ENCODE measurements around the gene SPG21.

GRCh38 chr15:64931381-64931780 lies 58.3 kb downstream of the SPG21 start:
- no peak for TF ChIP-seq CTCF (IDR thresholded peaks at IDR 0.05)
- no peak for TF ChIP-seq POLR2A (IDR thresholded peaks at IDR 0.05; ENCODE audit: low read depth)
